ENCODE results near the gene PLEKHA1. TPM values are rescaled to one million over a fixed set of nuclear protein-coding genes. Genes with fewer than 3 reads are reported as not detected.

PLEKHA1 gene
- total RNA-seq, 1 experiment from 2014 or later = 28.5 TPM

- DNase-seq = peak; percentile 35
- H3K4me3 ChIP-seq (ENCODE audit: insufficient read depth, low read depth, low read length) = no peak overlapping the region
Observed at GRCh38 chr10:122446668-122447423, 72.3 kb downstream of the PLEKHA1 start.

GRCh38 chr10:122448600-122448999 is 74.1 kb downstream of the PLEKHA1 start:
- DNase-seq = no peak
- Histone ChIP-seq H3K27me3 (ENCODE audit: control insufficient read depth, insufficient read depth, low read length) (no peaks in the 10 kb centered on the region), H3K36me3 (replicated peaks; ENCODE audit: control insufficient read depth, insufficient read depth, low read length) (no peaks in the 10 kb centered on the region), H3K4me3 (ENCODE audit: insufficient read depth, low read depth, low read length) (no peak overlapping the region)

More at GRCh38 chr10:122446668-122447423, 72.3 kb downstream of the PLEKHA1 start:
- Histone ChIP-seq H3K36me3 (replicated peaks; ENCODE audit: control insufficient read depth, insufficient read depth, low read length) (no peaks in the 10 kb centered on the region), H3K27me3 (ENCODE audit: control insufficient read depth, insufficient read depth, low read length) (no peaks in the 10 kb centered on the region)

GRCh38 chr10:122449153-122449552 is 74.6 kb downstream of the PLEKHA1 start:
- Histone ChIP-seq H3K36me3 (replicated peaks; ENCODE audit: control insufficient read depth, insufficient read depth, low read length) (no peaks in the 10 kb centered on the region), H3K27me3 (ENCODE audit: control insufficient read depth, insufficient read depth, low read length) (no peaks in the 10 kb centered on the region), H3K4me3 (ENCODE audit: insufficient read depth, low read depth, low read length) (no peak overlapping the region)
- DNase-seq = no peak

- no peaks in the 10 kb centered on the region for H3K36me3 ChIP-seq (replicated peaks; ENCODE audit: control insufficient read depth, insufficient read depth, low read length)
- H3K4me3 ChIP-seq (ENCODE audit: insufficient read depth, low read depth, low read length) = no peak overlapping the region
- DNase-seq = no peak
- H3K27me3 ChIP-seq (ENCODE audit: control insufficient read depth, insufficient read depth, low read length) = no peaks in the 10 kb centered on the region
Observed at GRCh38 chr10:122450353-122450990, 76.0 kb downstream of the PLEKHA1 start.

GRCh38 chr10:122454071-122454470 is 79.6 kb downstream of the PLEKHA1 start:
- DNase-seq = no peak
- Histone ChIP-seq H3K27me3 (ENCODE audit: control insufficient read depth, insufficient read depth, low read length) (peaks cover 3% of the 10 kb centered on the region), H3K4me3 (ENCODE audit: insufficient read depth, low read depth, low read length) (no peak overlapping the region), H3K36me3 (replicated peaks; ENCODE audit: control insufficient read depth, insufficient read depth, low read length) (no peaks in the 10 kb centered on the region)

GRCh38 chr10:122454603-122455080 is 80.1 kb downstream of the PLEKHA1 start, which contains the start of gene ARMS2:
ARMS2 (plus strand) TSS chr10:122454653; CDS start chr10:122454728, 75 bp downstream.
- H3K4me3 ChIP-seq (ENCODE audit: insufficient read depth, low read depth, low read length) = no peak within 1 kb of the TSS
- H3K27me3 ChIP-seq (ENCODE audit: control insufficient read depth, insufficient read depth, low read length) = peaks cover 8% of the 10 kb centered on the region
- H3K36me3 ChIP-seq (replicated peaks; ENCODE audit: control insufficient read depth, insufficient read depth, low read length) = no peaks in the 10 kb centered on the region
- DNase-seq = no peak

GRCh38 chr10:122455376-122456079 is 81.0 kb downstream of the PLEKHA1 start:
- DNase-seq = no peak
- Histone ChIP-seq H3K4me3 (ENCODE audit: insufficient read depth, low read depth, low read length) (no peak overlapping the region), H3K36me3 (replicated peaks; ENCODE audit: control insufficient read depth, insufficient read depth, low read length) (no peaks in the 10 kb centered on the region)

GRCh38 chr10:122457934-122458333 is 83.4 kb downstream of the PLEKHA1 start:
- Histone ChIP-seq H3K4me3 (ENCODE audit: insufficient read depth, low read depth, low read length) (no peak overlapping the region), H3K27me3 (ENCODE audit: control insufficient read depth, insufficient read depth, low read length) (peaks cover 34% of the 10 kb centered on the region), H3K36me3 (replicated peaks; ENCODE audit: control insufficient read depth, insufficient read depth, low read length) (no peaks in the 10 kb centered on the region)
- DNase-seq = no peak

More at GRCh38 chr10:122455376-122456079, 81.0 kb downstream of the PLEKHA1 start:
- H3K27me3 ChIP-seq (ENCODE audit: control insufficient read depth, insufficient read depth, low read length) = peaks cover 15% of the 10 kb centered on the region

- no peaks in the 10 kb centered on the region for H3K36me3 ChIP-seq (replicated peaks; ENCODE audit: control insufficient read depth, insufficient read depth, low read length)
- no peak for DNase-seq
- H3K4me3 ChIP-seq (ENCODE audit: insufficient read depth, low read depth, low read length) = no peak overlapping the region
- peaks cover 42% of the 10 kb centered on the region for H3K27me3 ChIP-seq (ENCODE audit: control insufficient read depth, insufficient read depth, low read length)
Observed at GRCh38 chr10:122458693-122459092, 84.2 kb downstream of the PLEKHA1 start.

GRCh38 chr10:122459561-122460273 is 85.2 kb downstream of the PLEKHA1 start:
- peak; percentile 54 for DNase-seq
- Histone ChIP-seq H3K27me3 (ENCODE audit: control insufficient read depth, insufficient read depth, low read length) (peaks cover 48% of the 10 kb centered on the region), H3K4me3 (ENCODE audit: insufficient read depth, low read depth, low read length) (no peak overlapping the region), H3K36me3 (replicated peaks; ENCODE audit: control insufficient read depth, insufficient read depth, low read length) (no peaks in the 10 kb centered on the region)

- peak overlapping the region; percentile 54 for H3K4me3 ChIP-seq (ENCODE audit: insufficient read depth, low read depth, low read length)
- H3K36me3 ChIP-seq (replicated peaks; ENCODE audit: control insufficient read depth, insufficient read depth, low read length) = no peaks in the 10 kb centered on the region
- no peak for DNase-seq
- peaks cover 48% of the 10 kb centered on the region for H3K27me3 ChIP-seq (ENCODE audit: control insufficient read depth, insufficient read depth, low read length)
Observed at GRCh38 chr10:122460891-122461293, 86.4 kb downstream of the PLEKHA1 start.

- peak; percentile 94 for DNase-seq
- Histone ChIP-seq H3K4me3 (ENCODE audit: insufficient read depth, low read depth, low read length) (peak within 1 kb of the TSS; percentile 54), H3K36me3 (replicated peaks; ENCODE audit: control insufficient read depth, insufficient read depth, low read length) (no peaks in the 10 kb centered on the region), H3K27me3 (ENCODE audit: control insufficient read depth, insufficient read depth, low read length) (peaks cover 48% of the 10 kb centered on the region)
Observed at GRCh38 chr10:122461367-122461728, 86.8 kb downstream of the PLEKHA1 start, which contains the start of gene HTRA1. HTRA1 (plus strand) TSS chr10:122461553; CDS start chr10:122461653, 100 bp downstream.

GRCh38 chr10:122461729-122462532 is 87.4 kb downstream of the PLEKHA1 start:
- peaks cover 48% of the 10 kb centered on the region for H3K27me3 ChIP-seq (ENCODE audit: control insufficient read depth, insufficient read depth, low read length)
- peak overlapping the region; percentile 45 for H3K4me3 ChIP-seq (ENCODE audit: insufficient read depth, low read depth, low read length)
- H3K36me3 ChIP-seq (replicated peaks; ENCODE audit: control insufficient read depth, insufficient read depth, low read length) = no peaks in the 10 kb centered on the region
- peak; percentile 75 for DNase-seq
